Body of pancreas (tissue), 4 donors: ENCODE results near the gene MYCN. TPM values are rescaled to one million over a fixed set of nuclear protein-coding genes. Genes with fewer than 3 reads are reported as not detected.

Source experiments
- ATAC-seq: fragments of 150-250 bp; one replicate; pipeline ENCODE4 v1.9.1; 2016
- DNase-seq, 4 donors: peaks; one replicate each; pipeline ENCODE4 v3.0.0-alpha.2; 2019
- H3K27ac ChIP-seq, 4 donors: fragments of 200-600 bp; sonication (generic); 1 replicate in 3 of 4; 2 replicates in 1 of 4; pipeline versions ENCODE4 v1.5.1 to v1.6.1; 2016 to 2019; ENCODE audit warnings: mild to moderate bottlenecking in 1 of 4, mixed read lengths in 1 of 4, moderate library complexity in 1 of 4
- H3K27me3 ChIP-seq, 2 donors: fragments of 200-600 bp; sonication (generic); one replicate each; pipeline ENCODE4 v1.6.0; 2016; ENCODE audit warnings: mild to moderate bottlenecking in 1 of 2
- H3K36me3 ChIP-seq, 2 donors: fragments of 200-600 bp; sonication (generic); replicated peaks in 1 of 2; 2 replicates each; pipeline ENCODE4 v1.5.1; 2016; ENCODE audit warnings: low read depth in 2 of 2; ENCODE audit not compliant: insufficient read depth in 1 of 2
- H3K4me1 ChIP-seq: fragments of 200-600 bp; sonication (generic); one replicate; pipeline ENCODE4 v1.6.0; 2016
- H3K4me3 ChIP-seq, 2 donors: fragments of 200-600 bp; sonication (generic); 1 replicate in 1 of 2; 2 replicates in 1 of 2; pipeline ENCODE4 v1.5.1; 2016 to 2019
- H3K9me3 ChIP-seq, 3 donors: fragments of 200-600 bp; sonication (generic); 1 replicate in 2 of 3; 2 replicates in 1 of 3; pipeline ENCODE4 v1.5.1; 2016
- CTCF ChIP-seq, 7 experiments: fragments of 450-650 bp in 4 of 7; fragments of 200-600 bp in 3 of 7; sonication (generic) in 3 of 7; IDR thresholded peaks; one replicate each; pipeline ENCODE4 v1.5.1; 2016 to 2019; ENCODE audit warnings: antibody characterized with exemption in 7 of 7
- POLR2A ChIP-seq, 3 donors: fragments of 450-650 bp; IDR thresholded peaks; one replicate each; pipeline ENCODE4 v1.6.1; 2016; ENCODE audit warnings: antibody characterized with exemption in 3 of 3, mild to moderate bottlenecking in 2 of 3
- WGBS, 2 donors: methylation state at CpG; one replicate each; pipeline ENCODE4 v1.1.5; 2017; 5-methylcytosine and 5-hydroxymethylcytosine counted together
- intact Hi-C: fragments of 100-400 bp; cut with DNase I; formaldehyde crosslinking; loops from one replicate; pipeline ENCODE4 v1.15.1; 2023
- total RNA-seq, 2 donors: library from RNA; depleted of rRNA; stranded (reverse); fragments of >200 nt; gene quantifications; one replicate each; pipeline ENCODE4 v1.1.0, GENCODE V29; 2016

The MYCN gene
- total RNA-seq, 2 donors from 2014 or later = not detected

GRCh38 chr2:15952451-15953146 is 12.2 kb downstream of the MYCN start:
- no peak for TF ChIP-seq CTCF (IDR thresholded peaks at IDR 0.05)
- TF ChIP-seq POLR2A (IDR thresholded peaks at IDR 0.05) = no peak

DNA sequence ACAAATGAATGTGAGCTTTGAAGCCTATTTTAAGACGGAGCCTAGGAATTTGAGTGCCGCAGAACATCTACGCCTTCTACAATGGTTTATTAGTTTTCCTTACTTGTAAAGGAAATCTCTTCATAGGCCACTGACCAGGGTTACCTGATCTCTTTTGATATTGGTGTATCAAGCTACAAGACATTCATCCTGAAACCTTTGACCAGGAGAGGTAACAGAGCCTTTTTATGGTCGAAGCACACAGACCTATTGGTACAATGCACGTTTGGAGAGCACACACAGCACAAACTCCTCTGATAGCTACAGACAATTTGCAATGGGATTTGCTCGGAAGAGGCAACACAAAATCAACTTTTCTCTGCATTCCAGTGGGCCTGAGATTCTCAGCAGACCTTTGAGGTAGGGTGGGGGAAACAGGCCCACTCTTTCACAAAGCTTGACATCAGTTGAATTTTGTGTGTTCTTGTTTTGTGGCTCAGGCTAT is 12.8 kb downstream of the MYCN start:
- Histone ChIP-seq H3K36me3 (no peaks in the 10 kb centered on the region), H3K4me1 (no peaks in the 10 kb centered on the region), H3K4me3 (no peak overlapping the region), H3K27me3 (no peaks in the 10 kb centered on the region), H3K27ac (no peak overlapping the region), H3K9me3 (no peaks in the 10 kb centered on the region)
- intact Hi-C loops = no loop called here
- TF ChIP-seq POLR2A (IDR thresholded peaks at IDR 0.05) = no peak
- TF ChIP-seq CTCF (IDR thresholded peaks at IDR 0.05) = no peak
- ATAC-seq (no peak), DNase-seq (no peak)
- WGBS, 2 donors = 76 to 77% methylated on average over 6 of the region's 6 CpGs

More at GRCh38 chr2:15952451-15953146, 12.2 kb downstream of the MYCN start:
- Histone ChIP-seq H3K36me3 (no peaks in the 10 kb centered on the region), H3K9me3 (no peaks in the 10 kb centered on the region), H3K27me3 (no peaks in the 10 kb centered on the region), H3K4me3 (no peak overlapping the region), H3K4me1 (no peaks in the 10 kb centered on the region), H3K27ac (no peak overlapping the region)
- DNase-seq (no peak), ATAC-seq (no peak)
- intact Hi-C loops = no loop called here
- 78 to 80% methylated on average over 10 of the region's 10 CpGs for WGBS, 2 donors

DNA sequence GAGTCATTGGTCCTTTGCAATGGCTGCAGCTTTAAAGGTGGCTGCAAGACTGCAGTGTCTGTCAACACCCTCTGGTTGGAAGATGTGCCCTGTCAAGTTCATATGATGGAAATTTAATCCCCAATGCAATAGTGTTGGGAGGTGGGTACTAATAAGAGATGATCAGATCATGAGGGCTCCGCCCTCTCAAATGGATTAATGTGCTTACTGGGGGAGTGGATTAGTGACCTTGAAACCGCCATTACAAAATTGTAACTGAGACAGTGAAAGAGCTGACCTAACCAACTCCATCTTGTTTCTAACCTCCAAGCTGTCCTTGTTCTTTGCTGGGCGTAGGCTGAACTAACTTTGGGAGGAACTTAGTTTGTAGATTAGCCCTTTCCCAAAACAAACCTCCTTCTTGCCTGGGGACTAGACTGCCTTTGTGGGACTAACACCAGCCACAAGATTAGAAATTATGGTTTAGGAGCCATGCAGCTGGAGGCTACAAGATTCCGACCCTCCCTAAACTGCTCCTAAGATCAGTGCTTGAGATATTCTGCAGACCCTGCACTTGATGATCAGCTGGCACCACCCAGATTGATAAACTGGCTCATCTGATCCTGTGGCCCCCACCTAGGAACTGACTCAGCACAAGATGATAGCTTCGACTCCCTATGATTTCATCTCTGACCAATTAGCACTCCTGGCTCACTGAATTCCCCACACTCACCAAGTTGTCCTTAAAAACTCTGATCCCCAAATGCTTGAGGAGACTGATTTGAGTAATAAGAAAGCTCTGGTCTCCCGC is 13.7 kb downstream of the MYCN start:
- ATAC-seq (no peak), DNase-seq (no peak)
- Histone ChIP-seq H3K4me3 (no peak overlapping the region), H3K27ac (no peak overlapping the region), H3K4me1 (no peaks in the 10 kb centered on the region), H3K36me3 (no peaks in the 10 kb centered on the region), H3K27me3 (no peaks in the 10 kb centered on the region), H3K9me3 (no peaks in the 10 kb centered on the region)
- intact Hi-C loops = no loop called here
- TF ChIP-seq CTCF (IDR thresholded peaks at IDR 0.05) = no peak
- no peak for TF ChIP-seq POLR2A (IDR thresholded peaks at IDR 0.05)
- 67 to 70% methylated on average over 6 of the region's 6 CpGs for WGBS, 2 donors

DNA sequence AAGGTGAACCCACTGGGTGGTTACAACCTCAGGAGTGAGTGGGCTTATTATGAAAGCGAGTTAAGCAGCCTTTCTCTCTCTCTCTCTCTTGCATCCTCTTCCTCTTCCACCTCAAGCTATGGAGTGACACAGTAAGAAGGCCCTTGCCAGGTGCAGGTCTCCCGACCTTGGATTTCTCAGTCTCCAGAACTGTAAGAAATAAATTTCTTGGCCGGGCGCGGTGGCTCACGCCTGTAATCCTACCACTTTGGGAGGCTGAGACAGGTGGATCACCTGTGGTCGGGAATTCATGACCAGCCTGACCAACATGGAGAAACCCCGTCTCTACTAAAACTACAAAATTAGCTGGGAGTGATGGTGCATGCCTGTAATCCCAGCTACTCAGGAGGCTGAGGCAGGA is 14.4 kb downstream of the MYCN start:
- intact Hi-C loops = no loop called here
- ATAC-seq (no peak), DNase-seq (no peak)
- Histone ChIP-seq H3K4me1 (no peaks in the 10 kb centered on the region), H3K9me3 (no peaks in the 10 kb centered on the region), H3K4me3 (no peak overlapping the region), H3K27ac (no peak overlapping the region), H3K36me3 (no peaks in the 10 kb centered on the region), H3K27me3 (no peaks in the 10 kb centered on the region)
- 84 to 85% methylated on average over 8 of the region's 8 CpGs for WGBS, 2 donors
- TF ChIP-seq POLR2A (IDR thresholded peaks at IDR 0.05) (no peak), CTCF (IDR thresholded peaks at IDR 0.05) (no peak)
